Measurements from ENCODE around the gene TDP1. TPM values are rescaled to one million over a fixed set of nuclear protein-coding genes. Genes with fewer than 3 reads are reported as not detected.
"Not testable (repeated sequence)": the region's sequence is repeated elsewhere in the genome, so short reads cannot be mapped to it uniquely, and the experiment has no call there.

The TDP1 gene
- total and polyA plus RNA-seq, 4 donors, result 3.3 to 10.6 (median 4.2) TPM

GRCh38 chr14:90019824-90020523, 64.2 kb downstream of the TDP1 start:
- no peak overlapping the region for H3K9ac ChIP-seq (ENCODE audit: low read depth in 1 of 2, low read length in 2 of 2)
- TF ChIP-seq JUND (IDR thresholded peaks at IDR 0.05) (no peak), FOXA1 (IDR thresholded peaks at IDR 0.05) (no peak), EGR1 (IDR thresholded peaks at IDR 0.05; ENCODE audit: low read depth in 2 of 2) (no peak)
- H3K9me3 ChIP-seq (ENCODE audit: control insufficient read depth in 4 of 4, low read length in 3 of 4), result no peaks in the 10 kb centered on the region
- H3K27ac ChIP-seq (ENCODE audit: low read depth in 1 of 2, low read length in 2 of 2), result no peak overlapping the region
- WGBS, result 90% methylated on average over 11 of the region's 11 CpGs
- H3K4me1 ChIP-seq (ENCODE audit: control insufficient read depth in 4 of 4, insufficient read depth in 4 of 4, low read length in 3 of 4), result no peaks in the 10 kb centered on the region
- DNase-seq (ENCODE audit: low spot score), result no peak
- no peak overlapping the region for H3K4me3 ChIP-seq (ENCODE audit: low read depth in 1 of 3, low read length in 3 of 3)
- H3K36me3 ChIP-seq (ENCODE audit: control insufficient read depth in 4 of 4, insufficient read depth in 3 of 4, low read depth in 1 of 4, low read length in 3 of 4), result peaks cover 2 to 19% (median 7%) of the 10 kb centered on the region in 4 donors
- H3K27me3 ChIP-seq (ENCODE audit: control insufficient read depth in 4 of 4, insufficient read depth in 4 of 4, low read length in 3 of 4), result no peaks in the 10 kb centered on the region

DNA sequence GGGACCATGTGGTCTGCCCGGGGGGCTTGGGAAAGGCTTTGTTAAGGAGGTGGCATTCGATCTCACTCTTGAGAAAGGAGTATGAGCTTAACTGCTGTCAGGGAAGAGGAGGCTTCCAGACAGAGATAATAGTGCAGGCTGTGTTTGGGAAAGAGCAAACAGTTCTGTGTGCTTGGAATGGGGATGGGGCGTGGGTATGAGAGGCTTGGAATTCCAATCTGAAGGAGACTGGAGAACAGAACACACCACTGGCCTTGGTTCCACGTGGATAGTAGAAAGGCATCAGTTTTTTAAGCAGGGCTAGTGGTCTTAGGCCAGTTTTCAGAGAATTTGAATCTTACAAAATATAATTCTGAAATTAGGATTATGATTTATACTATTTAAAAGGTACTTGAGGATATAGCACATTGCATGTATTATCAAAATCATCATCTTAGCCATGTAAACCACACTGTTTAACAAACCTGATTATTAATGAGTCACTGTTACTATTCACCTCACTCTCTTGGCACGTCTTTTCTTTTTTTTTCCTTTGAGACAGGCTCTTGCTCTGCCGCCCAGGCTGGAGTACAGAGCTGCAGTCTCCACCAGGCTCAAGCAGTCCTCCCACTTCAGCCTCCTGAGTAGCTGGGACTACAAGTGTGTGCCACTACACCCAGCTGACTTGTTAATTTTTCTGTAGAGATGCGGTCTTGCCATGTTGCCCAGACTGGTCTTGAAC, 67.6 kb downstream of the TDP1 start:
- Histone ChIP-seq H3K27ac (ENCODE audit: low read depth in 1 of 2, low read length in 2 of 2) (no peak overlapping the region), H3K4me3 (ENCODE audit: low read depth in 1 of 3, low read length in 3 of 3) (no peak overlapping the region), H3K4me1 (ENCODE audit: control insufficient read depth in 4 of 4, insufficient read depth in 4 of 4, low read length in 3 of 4) (no peaks in the 10 kb centered on the region), H3K27me3 (ENCODE audit: control insufficient read depth in 4 of 4, insufficient read depth in 4 of 4, low read length in 3 of 4) (no peaks in the 10 kb centered on the region), H3K9me3 (ENCODE audit: control insufficient read depth in 4 of 4, low read length in 3 of 4) (no peaks in the 10 kb centered on the region), H3K9ac (ENCODE audit: low read depth in 1 of 2, low read length in 2 of 2) (no peak overlapping the region), H3K36me3 (ENCODE audit: control insufficient read depth in 4 of 4, insufficient read depth in 3 of 4, low read depth in 1 of 4, low read length in 3 of 4) (peaks cover 0 to 20% (median 7%) of the 10 kb centered on the region in 4 donors)
- WGBS, result 90% methylated on average over 7 of the region's 7 CpGs
- TF ChIP-seq HNF4A (conservative IDR thresholded peaks at IDR 0.05) (no peak), EGR1 (IDR thresholded peaks at IDR 0.05; ENCODE audit: low read depth in 2 of 2) (no peak), SP1 (IDR thresholded peaks at IDR 0.05) (no peak), NR2F2 (IDR thresholded peaks at IDR 0.05) (no peak), TAF1 (conservative IDR thresholded peaks at IDR 0.05) (no peak), YY1 (IDR thresholded peaks at IDR 0.05) (no peak), JUND (IDR thresholded peaks at IDR 0.05) (no peak), FOXA2 (IDR thresholded peaks at IDR 0.05) (no peak), RXRA (IDR thresholded peaks at IDR 0.05) (no peak), GABPA (IDR thresholded peaks at IDR 0.05 in 1 of 2, conservative IDR thresholded peaks at IDR 0.05 in 1 of 2) (no peak)
- TF ChIP-seq, protein P1, sequence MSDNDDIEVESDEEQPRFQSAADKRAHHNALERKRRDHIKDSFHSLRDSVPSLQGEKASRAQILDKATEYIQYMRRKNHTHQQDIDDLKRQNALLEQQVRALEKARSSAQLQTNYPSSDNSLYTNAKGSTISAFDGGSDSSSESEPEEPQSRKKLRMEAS (IDR thresholded peaks at IDR 0.05), result no peak
- TF ChIP-seq, protein P2, sequence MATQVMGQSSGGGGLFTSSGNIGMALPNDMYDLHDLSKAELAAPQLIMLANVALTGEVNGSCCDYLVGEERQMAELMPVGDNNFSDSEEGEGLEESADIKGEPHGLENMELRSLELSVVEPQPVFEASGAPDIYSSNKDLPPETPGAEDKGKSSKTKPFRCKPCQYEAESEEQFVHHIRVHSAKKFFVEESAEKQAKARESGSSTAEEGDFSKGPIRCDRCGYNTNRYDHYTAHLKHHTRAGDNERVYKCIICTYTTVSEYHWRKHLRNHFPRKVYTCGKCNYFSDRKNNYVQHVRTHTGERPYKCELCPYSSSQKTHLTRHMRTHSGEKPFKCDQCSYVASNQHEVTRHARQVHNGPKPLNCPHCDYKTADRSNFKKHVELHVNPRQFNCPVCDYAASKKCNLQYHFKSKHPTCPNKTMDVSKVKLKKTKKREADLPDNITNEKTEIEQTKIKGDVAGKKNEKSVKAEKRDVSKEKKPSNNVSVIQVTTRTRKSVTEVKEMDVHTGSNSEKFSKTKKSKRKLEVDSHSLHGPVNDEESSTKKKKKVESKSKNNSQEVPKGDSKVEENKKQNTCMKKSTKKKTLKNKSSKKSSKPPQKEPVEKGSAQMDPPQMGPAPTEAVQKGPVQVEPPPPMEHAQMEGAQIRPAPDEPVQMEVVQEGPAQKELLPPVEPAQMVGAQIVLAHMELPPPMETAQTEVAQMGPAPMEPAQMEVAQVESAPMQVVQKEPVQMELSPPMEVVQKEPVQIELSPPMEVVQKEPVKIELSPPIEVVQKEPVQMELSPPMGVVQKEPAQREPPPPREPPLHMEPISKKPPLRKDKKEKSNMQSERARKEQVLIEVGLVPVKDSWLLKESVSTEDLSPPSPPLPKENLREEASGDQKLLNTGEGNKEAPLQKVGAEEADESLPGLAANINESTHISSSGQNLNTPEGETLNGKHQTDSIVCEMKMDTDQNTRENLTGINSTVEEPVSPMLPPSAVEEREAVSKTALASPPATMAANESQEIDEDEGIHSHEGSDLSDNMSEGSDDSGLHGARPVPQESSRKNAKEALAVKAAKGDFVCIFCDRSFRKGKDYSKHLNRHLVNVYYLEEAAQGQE (IDR thresholded peaks at IDR 0.05), result no peak
- DNase-seq (ENCODE audit: low spot score), result no peak

DNA sequence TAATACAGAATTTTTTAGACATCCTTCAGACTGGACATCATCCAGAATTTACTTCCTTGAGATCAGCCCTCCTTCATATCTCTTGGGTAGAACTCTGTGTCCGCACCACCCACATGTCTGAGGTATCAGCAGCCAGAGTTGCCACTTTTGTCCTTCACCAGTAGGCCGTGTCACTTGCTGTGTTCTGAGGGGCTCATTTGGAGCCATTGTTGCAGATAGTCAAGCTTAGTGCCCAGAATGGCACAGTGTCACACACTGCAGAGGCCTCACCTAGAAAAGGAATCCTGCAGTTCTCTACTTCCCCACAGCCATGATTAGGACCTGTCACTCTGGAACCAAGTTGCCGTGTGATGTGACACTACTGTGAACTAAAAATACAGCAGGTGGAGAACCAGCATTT, 69.2 kb downstream of the TDP1 start:
- 98% methylated on average over 3 of the region's 3 CpGs for WGBS
- no peak for TF ChIP-seq TAF1 (conservative IDR thresholded peaks at IDR 0.05)
- TF ChIP-seq RXRA (IDR thresholded peaks at IDR 0.05), result no peak
- TF ChIP-seq, protein P1 (IDR thresholded peaks at IDR 0.05), result no peak
- TF ChIP-seq RAD21 (IDR thresholded peaks at IDR 0.05), result no peak
- no peak for TF ChIP-seq YY1 (IDR thresholded peaks at IDR 0.05)
- TF ChIP-seq NR2F2 (IDR thresholded peaks at IDR 0.05), result no peak
- TF ChIP-seq SP1 (IDR thresholded peaks at IDR 0.05), result no peak
- no peak for TF ChIP-seq JUND (IDR thresholded peaks at IDR 0.05)
- no peak for TF ChIP-seq HNF4G (IDR thresholded peaks at IDR 0.05)
- no peak for TF ChIP-seq FOXA2 (IDR thresholded peaks at IDR 0.05)
- no peak for TF ChIP-seq HNF4A (conservative IDR thresholded peaks at IDR 0.05)
- Histone ChIP-seq H3K4me1 (ENCODE audit: control insufficient read depth in 4 of 4, insufficient read depth in 4 of 4, low read length in 3 of 4) (no peaks in the 10 kb centered on the region), H3K9ac (ENCODE audit: low read depth in 1 of 2, low read length in 2 of 2) (no peak overlapping the region), H3K9me3 (ENCODE audit: control insufficient read depth in 4 of 4, low read length in 3 of 4) (no peaks in the 10 kb centered on the region), H3K27ac (ENCODE audit: low read depth in 1 of 2, low read length in 2 of 2) (no peak overlapping the region), H3K36me3 (ENCODE audit: control insufficient read depth in 4 of 4, insufficient read depth in 3 of 4, low read depth in 1 of 4, low read length in 3 of 4) (peaks cover 0 to 18% (median 5%) of the 10 kb centered on the region in 4 donors), H3K27me3 (ENCODE audit: control insufficient read depth in 4 of 4, insufficient read depth in 4 of 4, low read length in 3 of 4) (no peaks in the 10 kb centered on the region), H3K4me3 (ENCODE audit: low read depth in 1 of 3, low read length in 3 of 3) (no peak overlapping the region)
- DNase-seq (ENCODE audit: low spot score), result no peak

DNA sequence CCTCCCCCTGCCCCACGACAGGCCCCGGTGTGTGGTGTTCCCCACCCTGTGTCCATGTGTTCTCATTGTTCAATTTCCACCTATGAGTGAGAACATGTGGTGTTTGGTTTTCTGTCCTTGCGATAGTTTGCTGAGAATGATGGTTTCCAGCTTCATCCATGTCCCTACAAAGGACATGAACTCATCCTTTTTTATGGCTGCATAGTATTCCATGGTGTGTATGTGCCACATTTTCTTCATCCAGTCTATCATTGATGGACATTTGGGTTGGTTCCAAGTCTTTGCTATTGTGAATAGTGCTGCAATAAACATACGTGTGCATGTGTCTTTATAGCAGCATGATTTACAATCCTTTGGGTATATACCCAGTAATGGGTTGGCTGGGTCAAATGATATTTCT, 70.9 kb downstream of the TDP1 start:
- not testable (repeated sequence) for H3K4me1 ChIP-seq (ENCODE audit: control insufficient read depth in 4 of 4, insufficient read depth in 4 of 4, low read length in 3 of 4); H3K27ac ChIP-seq (ENCODE audit: low read depth in 1 of 2, low read length in 2 of 2); H3K4me3 ChIP-seq (ENCODE audit: low read depth in 1 of 3, low read length in 3 of 3); DNase-seq (ENCODE audit: low spot score); H3K9me3 ChIP-seq (ENCODE audit: control insufficient read depth in 4 of 4, low read length in 3 of 4); H3K9ac ChIP-seq (ENCODE audit: low read depth in 1 of 2, low read length in 2 of 2); H3K27me3 ChIP-seq (ENCODE audit: control insufficient read depth in 4 of 4, insufficient read depth in 4 of 4, low read length in 3 of 4)
- 95% methylated on average over 4 of the region's 4 CpGs for WGBS
- peaks cover 0 to 16% (median 5%) of the 10 kb centered on the region in 4 donors for H3K36me3 ChIP-seq (ENCODE audit: control insufficient read depth in 4 of 4, insufficient read depth in 3 of 4, low read depth in 1 of 4, low read length in 3 of 4)
